GM18868 (cell line): ENCODE data around the gene P2RX2.

Source experiments
- ATAC-seq: cut with Tn5 transposase; IDR thresholded peaks from one replicate; pipeline ENCODE4 v1.9.1; 2021; ENCODE audit warnings: mild to moderate bottlenecking, moderate library complexity; ENCODE audit not compliant: unreplicated experiment

Gene P2RX2

GRCh38 chr12:132617135-132617701, 1.4 kb upstream of the P2RX2 start:
- ATAC-seq: no peak

GRCh38 chr12:132617822-132618682, 524 bp upstream of the P2RX2 start:
- ATAC-seq: no peak

GRCh38 chr12:132619071-132619385, 452 bp downstream of the P2RX2 start:
- ATAC-seq: no peak

GRCh38 chr12:132619386-132620112, 973 bp downstream of the P2RX2 start:
- ATAC-seq: no peak

- no peak for ATAC-seq
Measured at GRCh38 chr12:132620113-132620898, 1.7 kb downstream of the P2RX2 start.

GRCh38 chr12:132620899-132621656, 2.5 kb downstream of the P2RX2 start:
- no peak for ATAC-seq

GRCh38 chr12:132621657-132622435, 3.3 kb downstream of the P2RX2 start:
- no peak for ATAC-seq

- no peak for ATAC-seq
Measured at GRCh38 chr12:132622437-132623071, 4.0 kb downstream of the P2RX2 start.

GRCh38 chr12:132623072-132623869, 4.7 kb downstream of the P2RX2 start:
- ATAC-seq: no peak

GRCh38 chr12:132624186-132624855, 5.7 kb downstream of the P2RX2 start:
- ATAC-seq: no peak

- no peak for ATAC-seq
Measured at GRCh38 chr12:132624910-132625630, 6.5 kb downstream of the P2RX2 start.

- no peak for ATAC-seq
Measured at GRCh38 chr12:132625731-132626430, 7.3 kb downstream of the P2RX2 start.

GRCh38 chr12:132629330-132629729, 10.8 kb downstream of the P2RX2 start:
- no peak for ATAC-seq

GRCh38 chr12:132630672-132631071, 12.1 kb downstream of the P2RX2 start:
- ATAC-seq: no peak

- no peak for ATAC-seq
Measured at GRCh38 chr12:132631666-132632065, 13.1 kb downstream of the P2RX2 start.

GRCh38 chr12:132632521-132633228, 14.1 kb downstream of the P2RX2 start:
- no peak for ATAC-seq
